GM19395 (cell line): ENCODE measurements around the gene RARA.
"Not testable (repeated sequence)": the region's sequence is repeated elsewhere in the genome, so short reads cannot be mapped to it uniquely, and the experiment has no call there.

Source experiments
- ATAC-seq: cut with Tn5 transposase; IDR thresholded peaks from one replicate; pipeline ENCODE4 v1.9.1; 2021; ENCODE audit warnings: mild to moderate bottlenecking, moderate library complexity; ENCODE audit not compliant: unreplicated experiment

The RARA gene

GRCh38 chr17:40372644-40373043 is 63.7 kb downstream of the RARA start:
- not testable (repeated sequence) for ATAC-seq

- ATAC-seq, result no peak
Observed at GRCh38 chr17:40373324-40373723, 64.3 kb downstream of the RARA start.

DNA sequence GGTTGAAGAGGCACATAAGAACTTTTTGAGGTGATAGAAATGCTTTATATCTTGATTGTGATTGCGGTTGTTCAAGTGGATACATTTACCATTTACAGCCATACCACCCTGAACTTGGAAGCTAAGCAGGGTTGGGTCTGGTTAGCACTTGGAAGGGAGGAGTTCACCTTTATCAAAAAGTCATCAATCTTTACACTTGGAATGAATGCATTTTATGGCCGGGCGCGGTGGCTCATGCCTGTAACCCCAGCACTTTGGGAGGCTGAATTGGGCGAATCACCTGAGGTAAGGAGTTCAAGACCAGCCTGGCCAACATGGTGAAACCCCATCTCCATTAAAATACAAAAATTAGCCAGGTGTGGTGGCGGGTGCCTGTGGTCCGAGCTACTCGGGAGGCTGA is 65.0 kb downstream of the RARA start:
- no peak for ATAC-seq

GRCh38 chr17:40374821-40375498 is 66.0 kb downstream of the RARA start:
- ATAC-seq, result no peak

DNA sequence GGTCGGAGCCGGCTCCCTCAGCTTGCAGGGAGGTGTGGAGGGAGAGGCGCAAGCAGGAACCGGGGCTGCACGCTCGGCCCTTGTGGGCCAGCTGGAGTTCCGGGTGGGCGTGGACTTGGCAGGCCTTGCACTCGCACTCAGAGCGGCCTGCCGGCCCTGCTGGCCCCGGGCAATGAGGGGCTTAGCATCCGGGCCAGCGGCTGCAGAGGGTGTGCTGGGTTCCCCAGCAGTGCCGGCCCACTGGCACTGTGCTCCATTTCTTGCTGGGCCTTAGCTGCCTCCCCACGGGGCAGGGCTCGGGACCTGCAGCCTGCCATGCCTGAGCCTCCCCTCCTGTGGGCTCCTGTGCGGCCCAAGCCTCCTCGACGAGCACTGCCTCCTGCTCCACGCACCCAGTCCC is 66.8 kb downstream of the RARA start:
- ATAC-seq, result not testable (repeated sequence)

- ATAC-seq, result not testable (repeated sequence)
Observed at GRCh38 chr17:40376541-40376940, 67.6 kb downstream of the RARA start.

- ATAC-seq, result no peak
Observed at GRCh38 chr17:40377832-40378231, 68.9 kb downstream of the RARA start.

GRCh38 chr17:40378966-40379365 is 70.0 kb downstream of the RARA start:
- ATAC-seq, result no peak

DNA sequence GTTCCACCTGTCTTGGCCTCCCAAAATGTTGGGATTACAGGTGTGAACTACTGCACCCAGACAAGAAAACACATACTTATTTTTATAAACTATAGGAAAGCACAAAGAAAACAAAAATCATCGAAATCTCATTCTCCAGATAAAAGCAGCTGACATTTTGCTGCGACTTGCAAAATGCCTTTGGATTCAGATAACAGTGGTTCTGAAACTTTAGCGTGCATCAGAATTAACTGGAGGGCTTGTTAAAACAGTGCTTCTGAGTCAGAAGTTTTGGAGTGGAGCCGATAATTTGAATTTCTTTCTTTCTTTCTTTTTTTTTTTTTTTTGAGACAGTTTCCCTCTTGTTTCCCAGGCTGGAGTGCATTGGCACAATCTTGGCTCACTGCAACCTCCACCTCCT is 73.3 kb downstream of the RARA start:
- ATAC-seq, result no peak

DNA sequence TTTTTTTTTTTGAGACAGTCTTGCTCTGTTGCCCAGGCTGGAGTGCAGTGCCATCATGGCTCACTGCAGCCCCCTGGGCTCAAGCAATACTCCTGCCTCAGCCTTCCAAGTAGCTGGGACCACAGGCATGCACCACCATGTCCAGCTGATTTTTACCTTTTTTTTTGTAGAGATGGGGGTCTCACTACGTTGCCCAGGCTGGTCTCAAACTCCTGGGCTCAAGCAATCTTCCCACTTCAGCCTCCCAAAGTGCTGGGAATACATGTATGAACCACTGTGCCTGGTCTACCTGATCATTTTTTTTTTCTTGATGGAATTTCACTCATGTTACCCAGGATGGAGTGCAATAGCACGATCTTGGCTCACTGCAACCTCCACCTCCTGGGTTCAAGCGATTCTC is 77.6 kb downstream of the RARA start:
- not testable (repeated sequence) for ATAC-seq

GRCh38 chr17:40399185-40399584 is 90.2 kb downstream of the RARA start:
- ATAC-seq, result no peak

GRCh38 chr17:40402668-40403067 is 93.7 kb downstream of the RARA start:
- no peak for ATAC-seq

DNA sequence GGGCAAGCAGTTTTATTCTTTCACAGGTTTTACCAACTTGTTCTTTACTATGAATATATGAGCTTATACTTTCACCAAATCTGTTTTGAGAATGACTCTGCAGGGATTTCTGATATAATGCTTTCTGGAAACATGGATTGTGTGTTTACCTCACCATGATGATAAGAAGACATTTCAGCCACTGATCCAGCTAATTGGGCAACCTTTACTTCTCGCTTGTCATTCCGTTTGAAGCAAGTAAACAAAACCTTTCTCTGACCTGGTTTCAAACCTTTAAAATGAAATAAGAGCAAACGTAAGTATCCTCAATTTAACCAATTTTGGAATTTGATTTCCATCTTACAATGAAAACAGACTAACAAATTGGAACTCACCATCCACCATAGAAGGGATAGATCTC is 95.0 kb downstream of the RARA start:
- ATAC-seq, result no peak
